Body of pancreas (tissue), 4 donors: ENCODE results near the gene KRT73.

Experiments used
- POLR2A ChIP-seq, 3 donors: fragments of 450-650 bp; IDR thresholded peaks; one replicate each; pipeline ENCODE4 v1.6.1; 2016; ENCODE audit warnings: antibody characterized with exemption in 3 of 3, mild to moderate bottlenecking in 2 of 3
- TF ChIP-seq, protein P1 (sequence below), 7 experiments: fragments of 450-650 bp in 4 of 7; fragments of 200-600 bp in 3 of 7; sonication (generic) in 3 of 7; IDR thresholded peaks; one replicate each; pipeline ENCODE4 v1.5.1; 2016 to 2019; ENCODE audit warnings: antibody characterized with exemption in 7 of 7

DNA sequence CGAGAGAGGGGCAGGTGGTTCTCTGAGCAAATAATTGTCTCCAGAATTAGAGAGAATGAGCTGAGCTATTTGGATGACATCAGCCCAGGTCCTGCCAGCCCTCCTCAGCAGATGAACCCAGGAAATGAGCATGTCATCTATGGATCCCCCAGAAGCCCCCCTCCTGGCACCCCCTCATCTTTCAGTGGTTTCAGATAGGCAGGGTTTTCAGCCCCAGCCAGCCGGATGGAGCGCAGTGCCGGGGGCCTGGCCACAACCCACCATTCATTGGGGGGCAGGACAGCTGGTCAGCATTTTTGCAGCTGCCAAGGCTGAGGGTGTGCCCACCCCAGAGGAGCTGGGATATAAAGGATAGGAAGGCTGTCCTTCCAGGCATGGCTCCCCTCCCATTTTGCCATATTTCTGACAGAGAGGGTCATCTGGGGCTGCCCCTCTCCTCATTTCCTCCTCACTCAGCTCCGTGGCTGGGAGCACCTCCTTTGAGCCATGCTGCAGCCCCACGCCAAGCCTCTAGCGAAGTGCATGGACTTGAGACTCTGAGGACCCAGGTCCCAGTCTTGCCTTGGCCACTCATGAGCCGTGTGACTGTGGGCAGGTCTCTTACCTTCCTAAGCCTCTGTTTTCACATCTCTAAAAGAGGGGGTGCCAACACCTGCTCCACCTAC is 59.4 kb downstream of the KRT73 start:
- TF ChIP-seq, protein P1, sequence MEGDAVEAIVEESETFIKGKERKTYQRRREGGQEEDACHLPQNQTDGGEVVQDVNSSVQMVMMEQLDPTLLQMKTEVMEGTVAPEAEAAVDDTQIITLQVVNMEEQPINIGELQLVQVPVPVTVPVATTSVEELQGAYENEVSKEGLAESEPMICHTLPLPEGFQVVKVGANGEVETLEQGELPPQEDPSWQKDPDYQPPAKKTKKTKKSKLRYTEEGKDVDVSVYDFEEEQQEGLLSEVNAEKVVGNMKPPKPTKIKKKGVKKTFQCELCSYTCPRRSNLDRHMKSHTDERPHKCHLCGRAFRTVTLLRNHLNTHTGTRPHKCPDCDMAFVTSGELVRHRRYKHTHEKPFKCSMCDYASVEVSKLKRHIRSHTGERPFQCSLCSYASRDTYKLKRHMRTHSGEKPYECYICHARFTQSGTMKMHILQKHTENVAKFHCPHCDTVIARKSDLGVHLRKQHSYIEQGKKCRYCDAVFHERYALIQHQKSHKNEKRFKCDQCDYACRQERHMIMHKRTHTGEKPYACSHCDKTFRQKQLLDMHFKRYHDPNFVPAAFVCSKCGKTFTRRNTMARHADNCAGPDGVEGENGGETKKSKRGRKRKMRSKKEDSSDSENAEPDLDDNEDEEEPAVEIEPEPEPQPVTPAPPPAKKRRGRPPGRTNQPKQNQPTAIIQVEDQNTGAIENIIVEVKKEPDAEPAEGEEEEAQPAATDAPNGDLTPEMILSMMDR (IDR thresholded peaks at IDR 0.05): no peak
- no peak for TF ChIP-seq POLR2A (IDR thresholded peaks at IDR 0.05)
